CD4-positive, alpha-beta T cell (primary cell): ENCODE results near the gene C8G. TPM values are rescaled to one million over a fixed set of nuclear protein-coding genes. Genes with fewer than 3 reads are reported as not detected.

Experiments used
- ATAC-seq: fragments of 200-7000 bp; cut with Tn5 transposase; one replicate; pipeline ENCODE4 v1.10.0; 2022; ENCODE audit warnings: mild to moderate bottlenecking; ENCODE audit not compliant: poor library complexity
- CTCF ChIA-PET: fragments of 350-600 bp; sonication (Branson Sonifier 250); formaldehyde crosslinking; loops from one replicate; lab custom pipeline; 2021; ENCODE audit warnings: antibody characterized with exemption, inconsistent platforms; lab: Charles Lee
- POLR2A ChIA-PET: fragments of 350-600 bp; sonication (Branson Sonifier 250); formaldehyde crosslinking; loops from one replicate; lab custom pipeline; 2021; ENCODE audit warnings: antibody characterized with exemption, inconsistent platforms; lab: Charles Lee
- DNase-seq, 14 experiments: peaks; one replicate each; pipeline ENCODE4 v3.0.0-alpha.2; 2013 to 2020; ENCODE audit warnings: mixed read lengths in 2 of 14
- H3K27ac ChIP-seq, 2 donors: one replicate each; pipeline versions ENCODE4 v1.5.1 to v1.7.0; 2013; ENCODE audit warnings: low read length in 2 of 2, low read depth in 1 of 2, mild to moderate bottlenecking in 1 of 2
- H3K27me3 ChIP-seq, 2 experiments: 1 replicate in 1 of 2; 2 replicates in 1 of 2; pipeline versions ENCODE4 v1.6.1 to v1.7.0; 2013; ENCODE audit warnings: low read length in 2 of 2, control low read depth in 1 of 2, mild to moderate bottlenecking in 1 of 2, moderate library complexity in 1 of 2; ENCODE audit not compliant: insufficient read depth in 2 of 2, control insufficient read depth in 1 of 2
- H3K36me3 ChIP-seq: one replicate; pipeline ENCODE4 v1.6.1; 2013; ENCODE audit warnings: low read length, control low read depth; ENCODE audit not compliant: insufficient read depth
- H3K4me1 ChIP-seq: one replicate; pipeline ENCODE4 v1.6.1; 2013; ENCODE audit warnings: low read length, control low read depth; ENCODE audit not compliant: insufficient read depth
- H3K4me3 ChIP-seq: one replicate; pipeline ENCODE4 v1.5.1; 2013; ENCODE audit warnings: mild to moderate bottlenecking, low read length, moderate library complexity
- H3K9me3 ChIP-seq, 2 experiments: 1 replicate in 1 of 2; 2 replicates in 1 of 2; pipeline versions ENCODE4 v1.6.1 to v1.7.0; 2013; ENCODE audit warnings: low read length in 2 of 2, mild to moderate bottlenecking in 2 of 2, control low read depth in 1 of 2, moderate library complexity in 1 of 2; ENCODE audit not compliant: control insufficient read depth in 1 of 2, insufficient read depth in 1 of 2
- H3K27ac Mint-ChIP-seq: one replicate; pipeline ENCODE4 v1.8.0; 2020; ENCODE audit warnings: mixed read lengths
- H3K27me3 Mint-ChIP-seq: one replicate; pipeline ENCODE4 v1.8.0; 2021; ENCODE audit warnings: mixed read lengths
- H3K36me3 Mint-ChIP-seq: one replicate; pipeline ENCODE4 v1.8.0; 2021; ENCODE audit warnings: low read depth, mixed read lengths
- H3K4me1 Mint-ChIP-seq: one replicate; pipeline ENCODE4 v1.8.0; 2021; ENCODE audit warnings: low read depth, mixed read lengths
- H3K4me3 Mint-ChIP-seq: one replicate; pipeline ENCODE4 v1.8.0; 2020; ENCODE audit warnings: mild to moderate bottlenecking, mixed read lengths
- H3K9me3 Mint-ChIP-seq: one replicate; pipeline ENCODE4 v1.8.0; 2020; ENCODE audit warnings: mixed read lengths
- CTCF ChIP-seq: fragments of 200-600 bp; IDR thresholded peaks from one replicate; pipeline ENCODE4 v1.8.0; 2022; ENCODE audit warnings: antibody characterized with exemption, mild to moderate bottlenecking
- intact Hi-C, 2 experiments: fragments of 100-400 bp; cut with DNase I in 1 of 2; cut with micrococcal nuclease in 1 of 2; formaldehyde crosslinking; loops; one replicate each; pipeline versions ENCODE4 v1.15.1 to v1.9.0; 2023 to 2025; cut with DNase I, micrococcal nuclease
- total RNA-seq, 174 experiments: library from RNA in 2 of 174; stranded (reverse) in 2 of 174; gene quantifications; one replicate each; pipeline ENCODE4 v1.2.3 and lab custom pipeline; 2021 to 2026

C8G gene
- total RNA-seq, 2 experiments from 2014 or later = not detected

GRCh38 chr9:136968333-136969127 is 23.5 kb downstream of the C8G start:
- Mint-ChIP-seq H3K9me3 (no peaks in the 10 kb centered on the region), H3K36me3 (no peaks in the 10 kb centered on the region), H3K4me3 (no peak overlapping the region), H3K27me3 (no peaks in the 10 kb centered on the region), H3K4me1 (peaks cover 15% of the 10 kb centered on the region), H3K27ac (no peak overlapping the region)
- H3K4me1 ChIP-seq = peaks cover 42% of the 10 kb centered on the region
- H3K36me3 ChIP-seq = no peaks in the 10 kb centered on the region
- ChIA-PET CTCF (no interaction called here), POLR2A (no interaction called here)
- no peaks in the 10 kb centered on the region for H3K27me3 ChIP-seq
- no peak for ATAC-seq
- H3K4me3 ChIP-seq = no peak overlapping the region
- DNase-seq = no peak
- intact Hi-C loops = no loop called here
- H3K9me3 ChIP-seq = no peaks in the 10 kb centered on the region
- no peak for TF ChIP-seq CTCF
- H3K27ac ChIP-seq = no peak overlapping the region

GRCh38 chr9:136969150-136969549 is 24.1 kb downstream of the C8G start:
- ChIA-PET POLR2A (no interaction called here), CTCF (no interaction called here)
- no peaks in the 10 kb centered on the region for H3K27me3 Mint-ChIP-seq
- intact Hi-C loops = no loop called here
- Histone ChIP-seq H3K4me3 (no peak overlapping the region), H3K36me3 (no peaks in the 10 kb centered on the region), H3K9me3 (no peaks in the 10 kb centered on the region), H3K27me3 (no peaks in the 10 kb centered on the region), H3K4me1 (peaks cover 42% of the 10 kb centered on the region), H3K27ac (no peak overlapping the region)
- no peak overlapping the region for H3K4me3 Mint-ChIP-seq
- no peak for DNase-seq
- no peaks in the 10 kb centered on the region for H3K9me3 Mint-ChIP-seq
- no peak overlapping the region for H3K27ac Mint-ChIP-seq
- H3K4me1 Mint-ChIP-seq = peaks cover 15% of the 10 kb centered on the region
- no peaks in the 10 kb centered on the region for H3K36me3 Mint-ChIP-seq
- ATAC-seq = no peak
- TF ChIP-seq CTCF = no peak

GRCh38 chr9:136969774-136970173 is 24.7 kb downstream of the C8G start:
- intact Hi-C loops = no loop called here
- Mint-ChIP-seq H3K4me3 (no peak overlapping the region), H3K4me1 (peaks cover 14% of the 10 kb centered on the region), H3K27ac (no peak overlapping the region), H3K36me3 (no peaks in the 10 kb centered on the region), H3K27me3 (no peaks in the 10 kb centered on the region), H3K9me3 (no peaks in the 10 kb centered on the region)
- no peak for DNase-seq
- Histone ChIP-seq H3K4me1 (peaks cover 42% of the 10 kb centered on the region), H3K27ac (no peak overlapping the region), H3K9me3 (no peaks in the 10 kb centered on the region), H3K36me3 (no peaks in the 10 kb centered on the region), H3K4me3 (no peak overlapping the region), H3K27me3 (no peaks in the 10 kb centered on the region)
- ChIA-PET POLR2A (no interaction called here), CTCF (no interaction called here)
- no peak for TF ChIP-seq CTCF
- ATAC-seq = no peak
